MM.1S (cell line): ENCODE data around the gene NELFB.

Experiments
- DNase-seq: peaks from one replicate; pipeline ENCODE4 v3.0.0-alpha.2; 2015
- H2AFZ ChIP-seq: fragments of 300-600 bp; sonication (generic); 2 replicates; pipeline ENCODE4 v1.6.0; 2016; ENCODE audit warnings: antibody characterized with exemption, low read length
- H3F3A ChIP-seq: fragments of 300-600 bp; sonication (generic); 2 replicates; pipeline ENCODE4 v1.6.1; 2016; ENCODE audit warnings: mild to moderate bottlenecking, antibody characterized with exemption, low read length, moderate library complexity, mixed read lengths; ENCODE audit not compliant: insufficient read depth
- H3K27ac ChIP-seq: fragments of 300-600 bp; sonication (generic); 2 replicates; pipeline ENCODE4 v1.5.1; 2016; ENCODE audit warnings: mild to moderate bottlenecking, low read length
- H3K27me3 ChIP-seq: fragments of 300-600 bp; sonication (generic); replicated peaks from 2 replicates; pipeline ENCODE4 v1.6.0; 2016; ENCODE audit warnings: low read length; ENCODE audit not compliant: insufficient read depth
- H3K36me3 ChIP-seq: fragments of 300-600 bp; sonication (generic); replicated peaks from 2 replicates; pipeline ENCODE4 v1.6.1; 2016; ENCODE audit warnings: mild to moderate bottlenecking, low read length, mixed read lengths; ENCODE audit not compliant: insufficient read depth
- H3K4me1 ChIP-seq: fragments of 300-600 bp; sonication (generic); 2 replicates; pipeline ENCODE4 v1.6.1; 2016; ENCODE audit warnings: low read length, mixed read lengths
- H3K4me2 ChIP-seq: fragments of 300-600 bp; sonication (generic); 2 replicates; pipeline ENCODE4 v1.6.0; 2016; ENCODE audit warnings: low read depth, low read length
- H3K4me3 ChIP-seq: fragments of 300-600 bp; sonication (generic); 2 replicates; pipeline ENCODE4 v1.5.1; 2016; ENCODE audit warnings: low read length, mixed read lengths
- H3K79me2 ChIP-seq: fragments of 300-600 bp; sonication (generic); 2 replicates; pipeline ENCODE4 v1.6.1; 2016; ENCODE audit warnings: mixed run types, low read length, mixed read lengths
- H3K9ac ChIP-seq: fragments of 300-600 bp; sonication (generic); 2 replicates; pipeline ENCODE4 v1.6.1; 2016; ENCODE audit warnings: low read length, mixed read lengths
- H3K9me2 ChIP-seq: fragments of 300-600 bp; sonication (generic); replicated peaks from 2 replicates; pipeline ENCODE4 v1.6.1; 2016; ENCODE audit warnings: mild to moderate bottlenecking, low read length, mixed read lengths; ENCODE audit not compliant: insufficient read depth
- H3K9me3 ChIP-seq: fragments of 300-600 bp; sonication (generic); replicated peaks from 2 replicates; pipeline ENCODE4 v1.6.1; 2016; ENCODE audit warnings: mild to moderate bottlenecking, low read length, mixed read lengths; ENCODE audit not compliant: insufficient read depth
- H4K20me1 ChIP-seq: fragments of 300-600 bp; sonication (generic); 2 replicates; pipeline ENCODE4 v1.6.1; 2016; ENCODE audit warnings: mild to moderate bottlenecking, low read length, moderate library complexity, mixed read lengths; ENCODE audit not compliant: insufficient read depth
- EZH2 ChIP-seq: fragments of 300-600 bp; sonication (generic); optimal IDR thresholded peaks from 2 replicates; pipeline ENCODE3; 2017; ENCODE audit warnings: low read depth, mild to moderate bottlenecking, antibody characterized with exemption, low read length, mixed read lengths
- EZH2phosphoT487 ChIP-seq: fragments of 300-600 bp; sonication (generic); IDR thresholded peaks from 2 replicates; pipeline ENCODE4 v1.6.1; 2018; ENCODE audit warnings: antibody characterized with exemption, low read length
- TF ChIP-seq, protein P1 (sequence below): fragments of 300-600 bp; sonication (generic); IDR thresholded peaks from 2 replicates; pipeline ENCODE4 v1.5.1; 2016; ENCODE audit warnings: antibody characterized with exemption, low read length, mixed read lengths

The NELFB gene

DNA sequence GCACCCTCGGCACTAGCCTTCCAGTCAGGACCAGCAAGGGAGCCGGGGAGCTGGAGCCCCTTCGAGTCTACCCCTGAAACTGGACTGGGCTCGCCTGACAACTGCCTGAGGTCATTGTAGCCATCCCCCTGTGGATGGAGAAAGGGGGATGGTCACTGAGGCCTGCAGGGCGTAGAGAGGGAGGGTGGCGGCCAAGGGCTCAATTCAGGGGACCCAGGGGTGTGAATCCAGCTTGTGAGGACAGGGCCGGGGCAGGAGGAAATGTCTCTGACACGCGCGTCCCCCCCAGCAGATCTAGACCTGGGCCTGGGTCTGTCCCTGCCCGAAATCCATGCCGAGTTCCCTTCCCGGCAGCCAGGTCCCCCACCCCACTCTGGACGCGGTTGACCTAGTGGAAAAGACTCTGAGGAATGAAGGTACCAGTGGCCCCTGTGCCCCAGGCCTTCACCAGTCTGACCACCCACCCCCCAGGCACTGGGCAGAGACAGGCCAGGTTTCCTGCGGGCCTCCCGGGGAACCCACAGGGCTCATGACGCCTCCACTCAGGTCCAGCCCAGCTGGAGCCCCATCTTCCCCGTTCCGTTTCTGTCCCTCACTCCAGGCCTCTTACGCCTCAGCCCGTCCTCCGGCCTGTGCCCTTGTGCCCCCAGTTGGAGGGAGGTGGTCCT is 23.6 kb upstream of the NELFB start:
- H3K79me2 ChIP-seq: no peaks in the 10 kb centered on the region
- no peak overlapping the region for H3K4me2 ChIP-seq
- H2AFZ ChIP-seq: no peak overlapping the region
- H3K27ac ChIP-seq: no peak overlapping the region
- no peaks in the 10 kb centered on the region for H3K36me3 ChIP-seq
- no peaks in the 10 kb centered on the region for H3K9me2 ChIP-seq
- H3K9me3 ChIP-seq: no peaks in the 10 kb centered on the region
- H3K9ac ChIP-seq: no peak overlapping the region
- TF ChIP-seq EZH2 (no peak), EZH2phosphoT487 (no peak)
- TF ChIP-seq, protein P1, sequence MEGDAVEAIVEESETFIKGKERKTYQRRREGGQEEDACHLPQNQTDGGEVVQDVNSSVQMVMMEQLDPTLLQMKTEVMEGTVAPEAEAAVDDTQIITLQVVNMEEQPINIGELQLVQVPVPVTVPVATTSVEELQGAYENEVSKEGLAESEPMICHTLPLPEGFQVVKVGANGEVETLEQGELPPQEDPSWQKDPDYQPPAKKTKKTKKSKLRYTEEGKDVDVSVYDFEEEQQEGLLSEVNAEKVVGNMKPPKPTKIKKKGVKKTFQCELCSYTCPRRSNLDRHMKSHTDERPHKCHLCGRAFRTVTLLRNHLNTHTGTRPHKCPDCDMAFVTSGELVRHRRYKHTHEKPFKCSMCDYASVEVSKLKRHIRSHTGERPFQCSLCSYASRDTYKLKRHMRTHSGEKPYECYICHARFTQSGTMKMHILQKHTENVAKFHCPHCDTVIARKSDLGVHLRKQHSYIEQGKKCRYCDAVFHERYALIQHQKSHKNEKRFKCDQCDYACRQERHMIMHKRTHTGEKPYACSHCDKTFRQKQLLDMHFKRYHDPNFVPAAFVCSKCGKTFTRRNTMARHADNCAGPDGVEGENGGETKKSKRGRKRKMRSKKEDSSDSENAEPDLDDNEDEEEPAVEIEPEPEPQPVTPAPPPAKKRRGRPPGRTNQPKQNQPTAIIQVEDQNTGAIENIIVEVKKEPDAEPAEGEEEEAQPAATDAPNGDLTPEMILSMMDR: no peak
- H3K4me3 ChIP-seq: no peak overlapping the region
- 0 out of 2 replicates have a peak, but pooled peaks cover 5% of the 10 kb centered on the region for H3K4me1 ChIP-seq
- peaks cover 77% of the 10 kb centered on the region for H3K27me3 ChIP-seq
- H4K20me1 ChIP-seq: no peaks in the 10 kb centered on the region
- DNase-seq: no peak
- no peaks in the 10 kb centered on the region for H3F3A ChIP-seq

DNA sequence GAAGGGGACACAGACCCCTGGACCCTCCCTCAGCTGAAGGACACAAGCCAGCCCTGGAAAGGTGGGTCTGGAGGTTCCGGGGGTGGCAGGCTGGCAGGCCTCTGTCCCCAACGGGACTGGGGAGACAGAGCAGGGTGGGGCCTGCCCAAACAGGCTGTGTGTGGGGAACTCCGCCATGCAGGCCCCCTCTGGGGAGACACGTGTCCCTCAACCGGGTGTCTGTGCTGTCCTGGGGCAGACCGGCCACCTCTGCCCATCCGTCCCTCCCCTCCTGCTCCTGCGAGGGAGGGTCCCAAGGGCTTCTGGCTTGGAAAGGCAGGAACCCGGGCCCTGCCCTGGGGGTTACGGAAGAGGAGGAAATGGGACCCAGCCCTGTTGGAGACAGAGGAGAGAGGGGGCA is 23.0 kb upstream of the NELFB start:
- H3K9me2 ChIP-seq: no peaks in the 10 kb centered on the region
- no peak overlapping the region for H3K4me3 ChIP-seq
- H3K4me2 ChIP-seq: no peak overlapping the region
- no peak overlapping the region for H3K27ac ChIP-seq
- H3K36me3 ChIP-seq: no peaks in the 10 kb centered on the region
- no peak for DNase-seq
- no peaks in the 10 kb centered on the region for H3K79me2 ChIP-seq
- H3K4me1 ChIP-seq: peaks cover 9% of the 10 kb centered on the region; the same call in 1 of the 2 replicates
- peaks cover 77% of the 10 kb centered on the region for H3K27me3 ChIP-seq
- no peaks in the 10 kb centered on the region for H3F3A ChIP-seq
- H3K9ac ChIP-seq: no peak overlapping the region
- H4K20me1 ChIP-seq: no peaks in the 10 kb centered on the region
- no peak overlapping the region for H2AFZ ChIP-seq
- no peaks in the 10 kb centered on the region for H3K9me3 ChIP-seq
- TF ChIP-seq EZH2: no peak
- TF ChIP-seq, protein P1: no peak
- no peak for TF ChIP-seq EZH2phosphoT487

DNA sequence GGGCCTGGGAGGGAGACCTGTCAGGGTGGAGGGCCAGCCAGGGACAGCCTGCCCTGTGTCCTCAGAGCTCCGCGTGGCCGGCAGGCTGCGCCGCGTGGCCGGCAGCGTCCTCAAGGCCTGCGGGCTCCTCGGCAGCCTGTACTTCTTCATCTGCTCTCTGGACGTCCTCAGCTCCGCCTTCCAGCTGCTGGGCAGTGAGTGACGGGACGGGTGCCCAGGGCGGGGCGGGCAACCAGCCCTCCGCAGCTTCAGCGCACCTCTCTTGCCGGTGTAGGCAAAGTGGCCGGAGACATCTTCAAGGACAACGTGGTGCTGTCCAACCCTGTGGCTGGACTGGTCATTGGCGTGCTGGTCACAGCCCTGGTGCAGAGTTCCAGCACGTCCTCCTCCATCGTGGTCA is 22.6 kb upstream of the NELFB start:
- DNase-seq: no peak
- no peaks in the 10 kb centered on the region for H4K20me1 ChIP-seq
- no peaks in the 10 kb centered on the region for H3F3A ChIP-seq
- TF ChIP-seq EZH2: no peak
- TF ChIP-seq, protein P1: no peak
- no peak for TF ChIP-seq EZH2phosphoT487
- peaks cover 77% of the 10 kb centered on the region for H3K27me3 ChIP-seq
- no peaks in the 10 kb centered on the region for H3K9me3 ChIP-seq
- H3K36me3 ChIP-seq: no peaks in the 10 kb centered on the region
- H3K9ac ChIP-seq: no peak overlapping the region
- H3K4me3 ChIP-seq: no peak overlapping the region
- H2AFZ ChIP-seq: no peak overlapping the region
- H3K27ac ChIP-seq: no peak overlapping the region
- H3K79me2 ChIP-seq: no peaks in the 10 kb centered on the region
- peaks cover 9% of the 10 kb centered on the region; the same call in 1 of the 2 replicates for H3K4me1 ChIP-seq
- H3K9me2 ChIP-seq: no peaks in the 10 kb centered on the region
- no peak overlapping the region for H3K4me2 ChIP-seq
